Measurements from ENCODE around the gene OR10K1. TPM values are rescaled to one million over a fixed set of nuclear protein-coding genes. Genes with fewer than 3 reads are reported as not detected.

OR10K1 gene
- total RNA-seq, 1 experiment from 2014 or later, result not detected

- no peak for TF ChIP-seq CTCF (IDR thresholded peaks at IDR 0.05)
- no peak for TF ChIP-seq POLR2AphosphoS5 (IDR thresholded peaks at IDR 0.05; ENCODE audit: low read depth, low read length)
- TF ChIP-seq SIN3A (IDR thresholded peaks at IDR 0.05; ENCODE audit: borderline replicate concordance, insufficient read depth, low read depth, low read length), result no peak
- TF ChIP-seq TCF7L2 (IDR thresholded peaks at IDR 0.05; ENCODE audit: low read depth, low read length), result no peak
- no peak for TF ChIP-seq REST (IDR thresholded peaks at IDR 0.05; ENCODE audit: insufficient read depth in 1 of 2, low read depth in 2 of 2, low read length in 1 of 2)
- peaks cover 4% of the 10 kb centered on the region; the same call in 1 of the 2 replicates for H3K9me3 ChIP-seq (ENCODE audit: control insufficient read depth, insufficient read depth, low read depth, low read length)
- no peak for ATAC-seq
- H3K4me1 ChIP-seq (ENCODE audit: control insufficient read depth, insufficient read depth, low read length), result no peaks in the 10 kb centered on the region
- H3K4me3 ChIP-seq (ENCODE audit: low read depth in 2 of 2, low read length in 2 of 2), result no peak overlapping the region
- H3K36me3 ChIP-seq (ENCODE audit: control insufficient read depth, insufficient read depth, low read length), result no peaks in the 10 kb centered on the region
- H3K27ac ChIP-seq (ENCODE audit: low read length), result no peak overlapping the region
- H3K27me3 ChIP-seq (ENCODE audit: control insufficient read depth, insufficient read depth, low read length), result no peaks in the 10 kb centered on the region
- ChIA-PET CTCF (no interaction called here), POLR2A (no interaction called here)
- BruUV-seq (replicated peaks), result no TSS peak
- intact Hi-C loops (cut with micrococcal nuclease; ENCODE audit: unreplicated experiment) (no loop called here), in situ Hi-C loops (cut with HindIII; ENCODE audit: low pct_unique_long_range_greater_than_20kb, low sequenced_read_pairs) (no loop called here)
- DNase-seq (ENCODE audit: low read depth, low spot score), result no peak
Measured at GRCh38 chr1:158454537-158454936, 7.1 kb upstream of the OR10K1 start.

GRCh38 chr1:158457246-158457645, 4.4 kb upstream of the OR10K1 start:
- no peaks in the 10 kb centered on the region for H3K4me1 ChIP-seq (ENCODE audit: control insufficient read depth, insufficient read depth, low read length)
- CTCF ChIA-PET, result no interaction called here
- H3K36me3 ChIP-seq (ENCODE audit: control insufficient read depth, insufficient read depth, low read length), result no peaks in the 10 kb centered on the region
- no peaks in the 10 kb centered on the region for H3K27me3 ChIP-seq (ENCODE audit: control insufficient read depth, insufficient read depth, low read length)
- TF ChIP-seq SIN3A (IDR thresholded peaks at IDR 0.05; ENCODE audit: borderline replicate concordance, insufficient read depth, low read depth, low read length), result no peak
- no peak for TF ChIP-seq REST (IDR thresholded peaks at IDR 0.05; ENCODE audit: insufficient read depth in 1 of 2, low read depth in 2 of 2, low read length in 1 of 2)
- TF ChIP-seq POLR2AphosphoS5 (IDR thresholded peaks at IDR 0.05; ENCODE audit: low read depth, low read length), result no peak
- TF ChIP-seq CTCF (IDR thresholded peaks at IDR 0.05), result no peak
- TF ChIP-seq TCF7L2 (IDR thresholded peaks at IDR 0.05; ENCODE audit: low read depth, low read length), result no peak
- intact Hi-C loops (cut with micrococcal nuclease; ENCODE audit: unreplicated experiment) (no loop called here), in situ Hi-C loops (cut with HindIII; ENCODE audit: low pct_unique_long_range_greater_than_20kb, low sequenced_read_pairs) (no loop called here)
- no peak overlapping the region for H3K4me3 ChIP-seq (ENCODE audit: low read depth in 2 of 2, low read length in 2 of 2)
- DNase-seq (ENCODE audit: low read depth, low spot score) (no peak), ATAC-seq (no peak)
- BruUV-seq (replicated peaks), result no TSS peak
- no peak overlapping the region for H3K27ac ChIP-seq (ENCODE audit: low read length)
- POLR2A ChIA-PET, result no interaction called here
- H3K9me3 ChIP-seq (ENCODE audit: control insufficient read depth, insufficient read depth, low read depth, low read length), result peaks cover 4% of the 10 kb centered on the region; the same call in 1 of the 2 replicates
